Stimulated activated CD8-positive, alpha-beta memory T cell treated with anti-CD3 and anti-CD28 coated beads, Interleukin-15, amount 100 ng/mL, for 4 hours (primary cell): Measurements from ENCODE around the gene ZNF439.
"Not testable (repeated sequence)": the region's sequence is repeated elsewhere in the genome, so short reads cannot be mapped to it uniquely, and the experiment has no call there.

Source experiments
- DNase-seq, 2 donors: peaks; one replicate each; pipeline ENCODE4 v3.0.0-alpha.2; 2020; ENCODE audit warnings: low read depth in 2 of 2

ZNF439 gene

GRCh38 chr19:11848594-11849469 lies at the start of gene ZNF439:
TSS of gene ZNF439 (plus strand) at chr19:11848726. CDS start at chr19:11848868, 142 bp downstream.
- DNase-seq = peak; percentile 48 to 73

- DNase-seq = no peak
Observed at GRCh38 chr19:11806354-11807098, 42.0 kb upstream of the ZNF439 start.

GRCh38 chr19:11807099-11807380 lies 41.5 kb upstream of the ZNF439 start:
- DNase-seq = no peak

- no peak for DNase-seq
Observed at GRCh38 chr19:11813703-11814028, 34.9 kb upstream of the ZNF439 start.

GRCh38 chr19:11814029-11814699 lies 34.4 kb upstream of the ZNF439 start, which contains the start of gene ZNF440:
TSS of gene ZNF440 (plus strand) at chr19:11814273. CDS start at chr19:11814448, 175 bp downstream.
- peak; percentile 68 to 71 for DNase-seq

GRCh38 chr19:11814700-11815035 lies 33.9 kb upstream of the ZNF439 start:
- DNase-seq = no peak

- no peak for DNase-seq
Observed at GRCh38 chr19:11821474-11822109, 26.9 kb upstream of the ZNF439 start.

- not testable (repeated sequence) for DNase-seq
Observed at GRCh38 chr19:11828957-11829876, 19.3 kb upstream of the ZNF439 start.

GRCh38 chr19:11832253-11832912 lies 16.1 kb upstream of the ZNF439 start:
- no peak for DNase-seq

GRCh38 chr19:11833541-11833940 lies 15.0 kb upstream of the ZNF439 start:
- no peak for DNase-seq

GRCh38 chr19:11835626-11836066 lies 12.9 kb upstream of the ZNF439 start:
- not testable (repeated sequence) for DNase-seq

GRCh38 chr19:11843722-11844121 lies 4.8 kb upstream of the ZNF439 start:
- DNase-seq = no peak

GRCh38 chr19:11847615-11848014 lies 911 bp upstream of the ZNF439 start:
- not testable (repeated sequence) for DNase-seq

GRCh38 chr19:11848200-11848593 lies 329 bp upstream of the ZNF439 start:
- no peak for DNase-seq

GRCh38 chr19:11850289-11850688 lies 1.8 kb downstream of the ZNF439 start:
- DNase-seq = not testable (repeated sequence)

GRCh38 chr19:11853358-11853757 lies 4.8 kb downstream of the ZNF439 start:
- no peak for DNase-seq

- no peak for DNase-seq
Observed at GRCh38 chr19:11856596-11857250, 8.2 kb downstream of the ZNF439 start.

- no peak for DNase-seq
Observed at GRCh38 chr19:11860721-11861120, 12.2 kb downstream of the ZNF439 start.

GRCh38 chr19:11861301-11861700 lies 12.8 kb downstream of the ZNF439 start:
- DNase-seq = no peak

GRCh38 chr19:11867766-11868165 lies 19.2 kb downstream of the ZNF439 start:
- not testable (repeated sequence) for DNase-seq
